HG03060 (cell line): ENCODE data around the gene FTSJ3.
A peak's percentile ranks its signal among the peaks of the same experiment; 100 is the strongest.
"Not testable (repeated sequence)": the region's sequence is repeated elsewhere in the genome, so short reads cannot be mapped to it uniquely, and the experiment has no call there.

ENCODE experiments used
- ATAC-seq: cut with Tn5 transposase; IDR thresholded peaks from one replicate; pipeline ENCODE4 v1.9.1; 2021; ENCODE audit warnings: low read depth, moderate number of reproducible peaks; ENCODE audit not compliant: unreplicated experiment

Gene FTSJ3

DNA sequence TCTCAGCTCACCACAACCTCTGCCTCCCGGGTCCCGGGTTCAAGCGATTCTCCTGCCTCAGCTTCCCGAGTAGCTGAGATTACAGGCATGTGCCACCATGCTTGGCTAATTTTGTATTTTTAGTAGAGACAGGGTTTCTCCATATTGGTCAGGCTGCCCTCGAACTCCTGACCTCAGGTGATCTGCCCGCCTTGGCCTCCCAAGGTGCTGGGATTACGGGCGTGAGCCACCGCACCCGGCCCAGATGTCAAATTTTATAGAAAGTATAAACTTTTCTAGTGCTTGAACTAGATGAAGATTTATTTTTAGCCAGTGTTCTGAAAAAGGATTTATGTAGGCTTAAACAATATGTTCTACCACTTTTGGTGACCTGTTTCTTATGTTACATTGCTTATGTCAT, 31.1 kb downstream of the FTSJ3 start:
- not testable (repeated sequence) for ATAC-seq

DNA sequence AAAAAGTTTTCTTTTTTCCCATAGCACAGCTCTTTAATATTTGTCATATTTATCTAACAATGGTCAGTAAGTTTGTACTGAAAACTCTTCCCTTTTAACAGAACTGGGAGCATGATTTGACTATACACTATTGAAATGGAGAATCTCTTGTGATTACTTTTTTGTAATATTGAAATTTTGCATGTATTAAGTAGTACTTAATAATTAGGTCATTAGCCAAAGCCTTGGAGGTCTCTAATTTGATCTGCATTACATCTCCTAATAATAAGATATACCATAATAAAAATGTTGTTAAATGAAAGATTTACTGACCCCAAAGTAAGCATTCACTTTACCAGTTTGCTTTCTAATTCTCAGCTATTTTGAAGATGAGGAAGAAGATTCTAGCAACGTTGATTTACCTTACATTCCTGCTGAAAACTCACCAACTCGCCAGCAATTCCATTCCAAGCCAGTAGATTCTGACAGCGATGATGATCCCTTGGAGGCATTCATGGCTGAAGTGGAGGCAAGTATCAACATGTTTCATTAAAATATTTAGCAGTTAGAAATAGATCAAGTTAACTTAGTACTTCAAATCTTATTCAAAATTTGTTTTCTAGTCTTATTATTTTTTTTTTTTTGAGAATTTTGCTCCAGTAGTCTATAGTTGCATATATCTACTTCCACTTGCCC, 35.3 kb downstream of the FTSJ3 start:
- no peak for ATAC-seq

DNA sequence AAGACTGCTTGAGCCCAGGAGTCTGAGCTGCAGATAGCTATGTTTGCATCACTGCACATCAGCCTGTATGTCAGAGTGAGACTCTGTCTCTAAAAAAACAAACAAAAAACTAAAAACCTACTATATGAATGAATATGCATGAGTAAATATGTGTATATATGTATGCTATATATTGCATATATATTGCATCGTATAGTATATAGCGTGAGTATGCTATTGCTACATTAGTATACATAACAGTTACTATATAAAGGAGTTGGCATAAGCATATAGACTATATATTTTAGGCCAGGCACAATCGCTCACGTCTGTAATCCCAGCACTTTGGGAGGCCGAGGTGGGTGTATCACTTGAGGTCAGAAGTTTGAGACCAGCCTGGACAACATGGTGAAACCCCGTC, 37.4 kb downstream of the FTSJ3 start:
- no peak for ATAC-seq

DNA sequence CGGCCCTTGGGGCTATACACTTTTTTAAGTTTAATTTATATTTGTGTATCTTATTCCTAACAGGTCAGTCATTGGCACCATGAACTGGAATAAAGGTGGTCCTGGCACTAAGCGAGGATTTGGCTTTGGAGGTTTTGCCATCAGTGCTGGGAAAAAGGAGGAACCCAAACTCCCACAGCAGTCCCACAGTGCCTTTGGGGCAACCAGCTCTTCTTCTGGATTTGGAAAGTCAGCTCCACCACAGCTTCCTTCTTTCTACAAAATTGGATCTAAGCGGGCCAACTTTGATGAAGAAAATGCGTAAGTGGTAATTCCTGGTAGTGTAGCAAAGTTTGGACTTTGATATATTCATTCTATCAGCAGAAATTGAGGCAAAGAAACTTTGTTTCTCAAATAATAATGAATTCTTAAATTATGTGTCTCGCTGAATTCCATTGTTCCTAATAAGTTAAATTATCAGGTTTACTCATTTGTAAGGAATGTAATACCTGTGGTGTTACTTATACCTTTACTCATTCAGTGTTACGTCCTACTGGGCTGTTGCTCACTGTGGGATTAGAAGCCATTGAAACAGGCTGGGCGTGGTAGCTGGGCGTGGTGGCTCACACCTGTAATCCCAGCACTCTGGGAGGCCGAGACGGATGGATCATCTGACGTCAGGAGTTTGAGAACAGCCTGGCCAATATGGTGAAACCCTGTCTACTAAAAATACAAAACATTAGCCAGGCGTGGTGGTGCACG, 40.3 kb downstream of the FTSJ3 start:
- ATAC-seq: no peak

DNA sequence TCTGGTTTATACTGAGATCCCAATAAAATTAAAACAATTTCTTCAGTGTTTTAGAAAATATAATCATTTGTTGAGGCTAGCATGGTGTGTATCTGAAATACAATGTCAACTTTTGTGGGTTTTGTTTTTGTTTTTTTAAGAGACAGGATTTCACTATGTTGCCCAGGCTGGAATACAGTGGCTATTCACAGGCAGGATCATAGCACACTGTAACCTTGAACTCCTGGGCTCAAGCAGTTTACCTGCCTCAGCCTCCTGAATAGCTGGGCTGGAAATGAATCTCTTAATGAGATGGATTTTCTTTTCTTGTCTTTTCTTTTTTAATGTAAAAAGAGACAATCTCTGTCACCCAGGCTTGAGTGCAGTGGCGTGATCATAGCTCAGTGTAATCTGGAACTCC, 41.3 kb downstream of the FTSJ3 start:
- no peak for ATAC-seq

DNA sequence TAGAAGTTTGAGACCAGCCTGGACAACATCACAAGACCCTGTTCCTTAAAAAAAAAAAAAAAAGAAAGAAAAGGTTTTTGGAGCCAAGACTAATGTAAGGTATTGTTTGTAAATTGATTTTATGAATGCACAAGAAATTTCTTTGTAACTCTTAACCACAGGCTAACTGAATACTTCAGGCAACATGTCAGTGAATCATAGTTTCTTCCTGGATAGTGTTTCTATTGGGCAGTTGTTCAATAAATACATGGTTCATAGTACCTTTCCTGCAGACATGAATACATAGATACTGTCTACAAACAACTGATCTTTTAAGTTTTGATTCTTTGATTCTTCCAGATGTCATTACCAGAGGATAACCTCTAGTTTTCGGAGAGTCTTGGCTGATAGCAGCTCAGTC, 41.9 kb downstream of the FTSJ3 start:
- ATAC-seq: no peak

DNA sequence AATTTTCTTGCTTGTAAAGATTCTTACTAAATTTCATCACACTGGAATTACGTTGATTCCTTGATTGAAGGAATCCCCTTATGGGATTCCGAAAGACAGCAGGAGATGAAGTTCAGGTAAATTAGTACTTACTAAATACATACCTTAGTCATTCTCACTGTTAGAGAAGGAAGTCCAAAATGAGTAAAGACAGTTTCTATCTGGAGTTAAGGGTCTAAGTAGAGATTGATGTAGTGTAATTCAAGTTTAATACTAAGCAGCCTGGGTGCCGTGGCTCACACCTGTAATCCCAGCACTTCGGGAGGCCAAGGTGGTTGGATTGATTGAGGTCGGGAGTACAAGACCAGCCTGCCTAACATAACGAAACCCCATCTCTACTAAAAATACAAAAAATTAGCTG, 43.9 kb downstream of the FTSJ3 start:
- no peak for ATAC-seq

DNA sequence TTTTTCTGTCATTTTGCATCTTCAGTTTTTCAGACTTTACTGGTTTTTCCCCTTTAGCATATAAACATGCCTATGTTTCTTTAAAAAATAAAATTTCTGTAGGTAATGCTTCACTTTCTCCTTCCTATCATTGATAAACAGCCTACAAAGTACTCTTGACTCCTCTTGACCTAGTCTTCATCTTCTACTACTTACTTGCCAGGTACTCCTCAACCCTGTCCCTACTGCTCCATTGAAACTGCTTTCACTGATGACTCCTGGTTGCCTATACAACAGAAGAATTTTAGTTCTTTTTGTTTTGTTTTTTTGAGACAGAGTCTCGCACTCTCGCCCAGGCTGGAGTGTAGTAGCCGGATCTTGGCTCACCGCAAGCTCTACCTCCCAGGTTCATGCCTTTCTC, 46.5 kb downstream of the FTSJ3 start:
- no peak for ATAC-seq

DNA sequence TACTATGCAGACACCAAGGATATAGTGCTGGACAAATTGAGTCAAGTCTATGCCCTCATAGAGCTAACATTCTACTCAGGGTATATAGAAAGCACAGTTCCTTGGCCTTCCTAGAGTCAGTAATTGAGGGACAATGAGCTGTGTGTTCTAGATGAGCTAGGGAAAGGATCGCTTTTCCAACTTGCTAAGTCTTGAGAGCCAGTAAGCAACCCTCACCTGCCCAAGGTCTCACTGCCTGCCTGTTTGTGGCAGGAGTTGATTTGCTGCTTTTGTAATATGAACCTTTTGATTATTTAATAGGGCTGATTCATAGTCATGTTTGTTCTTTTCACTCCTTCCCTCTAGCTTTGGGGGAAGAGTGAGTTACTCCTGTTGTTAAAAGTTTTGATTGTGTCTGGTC, 47.0 kb downstream of the FTSJ3 start:
- ATAC-seq: no peak

DNA sequence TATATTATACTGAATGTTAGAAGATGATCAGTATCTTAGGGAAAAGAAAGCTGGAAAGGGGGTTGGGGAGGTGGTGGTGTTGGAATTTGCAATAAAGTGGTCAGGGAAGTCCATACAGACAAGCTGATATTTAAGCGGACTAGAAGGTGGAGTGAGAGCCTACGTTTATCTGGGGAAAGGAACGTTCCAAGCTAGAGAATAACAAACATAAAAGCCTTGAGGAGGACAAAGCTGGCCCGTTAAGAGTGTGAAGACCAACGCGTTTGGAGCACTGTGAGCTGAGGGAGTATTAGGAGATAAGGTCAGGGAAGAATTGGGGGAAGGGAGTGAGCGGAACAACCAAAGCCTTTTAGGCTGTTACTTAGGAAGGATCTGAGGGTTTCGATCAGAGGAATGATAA, 52.0 kb downstream of the FTSJ3 start:
- ATAC-seq: no peak

DNA sequence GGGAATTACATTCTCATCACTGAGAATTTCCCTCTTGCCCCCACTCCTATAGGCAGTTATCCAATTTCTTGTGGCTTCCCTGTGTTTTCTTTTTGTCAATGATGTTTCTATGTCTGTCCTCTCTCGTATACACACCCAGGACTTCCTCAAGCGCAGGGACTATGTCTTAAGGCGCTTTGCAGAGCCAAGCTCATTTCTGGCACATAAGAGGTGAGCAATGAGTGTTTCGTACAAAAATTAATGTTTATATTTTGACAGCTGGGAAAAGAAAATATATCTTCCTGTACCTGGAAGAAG, 52.5 kb downstream of the FTSJ3 start:
- ATAC-seq: no peak

DNA sequence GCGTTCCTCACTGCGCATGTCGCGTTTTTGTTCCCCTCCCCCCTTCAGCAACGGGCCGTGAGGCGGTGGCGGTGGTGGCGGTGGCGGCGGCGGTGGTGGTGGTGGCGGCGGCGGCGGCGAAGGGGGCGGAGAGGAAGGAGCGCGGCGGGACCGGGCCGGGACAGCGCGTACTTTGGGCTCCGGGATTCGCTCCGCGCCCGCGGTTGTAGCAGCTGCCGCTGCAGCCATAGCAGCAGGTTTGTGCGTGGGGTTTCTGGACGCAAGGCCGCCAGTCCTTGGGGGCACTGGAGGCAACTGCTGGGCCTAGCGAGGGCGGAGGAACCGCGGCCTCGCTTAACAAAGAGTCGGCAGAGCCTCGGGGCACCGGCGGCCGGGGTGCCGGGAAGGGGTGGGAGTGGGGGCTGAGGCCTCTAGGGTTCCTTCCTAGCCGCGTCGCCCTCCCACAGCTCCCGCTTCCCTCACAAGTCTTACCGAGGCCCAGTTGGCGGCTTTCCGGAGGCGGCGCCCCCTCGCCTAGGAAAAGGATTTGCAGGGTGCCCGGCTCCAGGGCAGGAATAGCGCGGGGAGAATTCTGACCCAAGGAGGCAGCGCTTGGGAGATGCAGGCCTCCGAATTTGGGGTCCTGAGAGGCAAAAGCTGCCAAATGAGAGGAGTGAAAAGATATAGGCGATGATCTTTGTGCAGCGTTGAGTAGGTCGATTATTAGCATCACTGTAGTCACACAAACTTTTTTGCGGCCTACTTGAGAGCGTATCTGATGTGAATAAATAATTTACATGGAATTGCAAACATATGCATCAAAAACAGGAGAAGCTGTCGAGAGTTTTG, 53.1 kb downstream of the FTSJ3 start, which contains the start of gene DDX42:
DDX42 (plus strand) TSS at position 30 of the 828 bp plus-strand sequence. CDS start 12,880 bp downstream, outside the sequence.
- no peak for ATAC-seq

DNA sequence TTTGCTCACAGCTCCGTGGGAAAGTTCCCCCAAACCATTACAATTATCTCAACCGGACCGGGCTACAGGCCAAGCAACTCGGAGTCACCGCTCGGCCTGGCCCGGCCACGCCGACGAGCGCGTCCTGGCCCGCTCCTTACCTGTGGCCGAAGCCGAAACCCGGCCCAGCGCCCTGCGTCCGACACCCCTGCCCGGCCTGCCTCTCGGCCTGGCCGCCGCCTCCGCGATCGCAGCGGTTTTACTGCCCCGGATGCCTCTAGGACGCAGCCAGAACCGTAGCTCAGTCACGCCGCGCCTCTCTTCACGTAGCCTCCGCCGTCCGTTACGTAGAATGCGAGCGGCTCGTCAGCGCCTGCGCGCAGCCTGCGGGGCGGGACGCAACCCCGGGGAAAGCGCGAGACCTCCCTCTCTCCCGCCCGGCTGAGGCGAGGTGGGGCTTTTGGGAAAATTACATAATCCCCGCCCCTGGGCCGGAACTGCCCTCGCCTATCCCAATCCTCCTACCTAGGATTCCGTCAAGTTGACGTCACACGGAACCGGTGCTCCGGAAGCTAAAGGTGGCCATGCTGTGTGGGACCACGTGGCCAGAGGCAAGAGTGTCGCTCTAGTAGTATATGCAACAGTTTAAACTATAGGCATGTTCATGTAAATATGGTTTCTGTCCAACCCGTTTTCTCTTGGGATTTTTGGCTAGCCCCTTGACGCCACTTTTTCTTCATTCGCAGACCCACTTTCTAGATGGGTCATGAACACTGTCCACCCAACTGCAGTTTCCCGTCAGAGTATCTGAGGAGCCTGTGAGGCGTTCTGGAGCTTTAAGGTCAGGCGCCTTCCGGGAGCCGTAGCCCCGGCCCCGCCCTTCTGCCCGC, 54.0 kb downstream of the FTSJ3 start, which contains the start of gene CCDC47:
CCDC47 (minus strand) TSS at position 326 of the 869 bp plus-strand sequence. CDS start 7,422 bp downstream, outside the sequence.
- peak; percentile 79 for ATAC-seq

DNA sequence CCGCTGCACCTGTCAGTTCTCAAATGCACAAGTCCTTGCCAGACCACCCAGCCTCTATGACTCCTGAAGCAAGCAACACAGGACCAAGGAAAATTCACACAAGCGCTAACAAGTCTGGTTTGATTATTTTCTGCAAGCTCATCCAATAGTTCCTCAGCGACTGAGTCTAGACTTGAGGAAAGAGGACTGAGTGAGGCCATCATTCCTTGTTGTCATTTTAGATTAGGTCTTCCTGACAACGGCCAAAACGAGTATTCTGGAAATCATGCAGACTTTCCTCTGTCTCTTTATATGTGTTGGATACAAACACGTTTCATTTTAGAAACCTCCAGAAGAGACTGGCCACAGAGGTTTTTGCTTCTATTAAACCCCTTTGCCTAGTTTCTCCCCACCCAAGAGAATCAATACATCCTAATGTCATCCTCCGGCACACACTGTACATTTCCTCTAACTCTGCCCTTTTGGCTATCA, 54.6 kb downstream of the FTSJ3 start:
- ATAC-seq: no peak
